WTC11 (cell line): ENCODE data around the gene NFKBIE. TPM values are rescaled to one million over a fixed set of nuclear protein-coding genes. Genes with fewer than 3 reads are reported as not detected.

Experiments used
- CREM ChIP-seq: sonication (generic); formaldehyde crosslinking; IDR thresholded peaks from 2 replicates; pipeline ENCODE4 v1.8.1; 2022; ENCODE audit warnings: mild to moderate bottlenecking, missing genetic modification reagents, moderate library complexity
- CTCF ChIP-seq: fragments of 200-600 bp; IDR thresholded peaks from 2 replicates; pipeline ENCODE4 v1.8.0; 2022; ENCODE audit warnings: antibody characterized with exemption
- E2F1 ChIP-seq: sonication (generic); formaldehyde crosslinking; IDR thresholded peaks from 2 replicates; pipeline ENCODE4 v1.8.0; 2022; ENCODE audit warnings: mild to moderate bottlenecking, missing genetic modification reagents
- ELF4 ChIP-seq: sonication (generic); formaldehyde crosslinking; IDR thresholded peaks from 2 replicates; pipeline ENCODE4 v1.8.1; 2022; ENCODE audit warnings: low read depth, mild to moderate bottlenecking, moderate library complexity, missing genetic modification reagents
- ERG ChIP-seq: fragments of 250-450 bp; sonication (Bioruptor Pico); IDR thresholded peaks from 2 replicates; pipeline ENCODE4 v1.8.0; 2021; ENCODE audit warnings: mild to moderate bottlenecking
- FOXK1 ChIP-seq: sonication (generic); formaldehyde crosslinking; IDR thresholded peaks from 2 replicates; pipeline ENCODE4 v1.8.0; 2022; ENCODE audit warnings: mild to moderate bottlenecking, moderate library complexity, missing genetic modification reagents
- GRHL2 ChIP-seq: fragments of 250-450 bp; sonication (Bioruptor Pico); IDR thresholded peaks from 2 replicates; pipeline ENCODE4 v1.8.0; 2022; ENCODE audit warnings: mild to moderate bottlenecking, moderate library complexity; ENCODE audit not compliant: insufficient replicate concordance, severe bottlenecking
- GTF2I ChIP-seq: fragments of 250-450 bp; sonication (Bioruptor Pico); conservative IDR thresholded peaks from 2 replicates; pipeline ENCODE4 v1.4.0; 2021; ENCODE audit warnings: mild to moderate bottlenecking
- HMGA2 ChIP-seq: fragments of 250-450 bp; sonication (Bioruptor Pico); IDR thresholded peaks from 2 replicates; pipeline ENCODE4 v1.4.0; 2021; ENCODE audit warnings: mild to moderate bottlenecking, moderate library complexity
- RORB ChIP-seq: fragments of 250-450 bp; sonication (Bioruptor Pico); IDR thresholded peaks from 2 replicates; pipeline ENCODE4 v1.9.0; 2021; ENCODE audit warnings: mild to moderate bottlenecking
- SMAD3 ChIP-seq: sonication (generic); formaldehyde crosslinking; IDR thresholded peaks from 2 replicates; pipeline ENCODE4 v1.8.0; 2022; ENCODE audit warnings: missing genetic modification reagents, mild to moderate bottlenecking, borderline replicate concordance
- SP1 ChIP-seq: sonication (generic); formaldehyde crosslinking; conservative IDR thresholded peaks from 2 replicates; pipeline ENCODE4 v1.8.1; 2022; ENCODE audit warnings: missing genetic modification reagents
- TEAD4 ChIP-seq: sonication (generic); formaldehyde crosslinking; IDR thresholded peaks from 2 replicates; pipeline ENCODE4 v1.8.0; 2022; ENCODE audit warnings: mild to moderate bottlenecking, missing genetic modification reagents
- TP53 ChIP-seq: sonication (generic); formaldehyde crosslinking; IDR thresholded peaks from 2 replicates; pipeline ENCODE4 v1.8.1; 2023; ENCODE audit warnings: mild to moderate bottlenecking, missing genetic modification reagents
- ZNF121 ChIP-seq: sonication (generic); formaldehyde crosslinking; IDR thresholded peaks from 2 replicates; pipeline ENCODE4 v1.8.0; 2023; ENCODE audit warnings: missing genetic modification reagents
- ZNF219 ChIP-seq: sonication (generic); formaldehyde crosslinking; IDR thresholded peaks from 2 replicates; pipeline ENCODE4 v1.8.0; 2023; ENCODE audit warnings: missing genetic modification reagents, mild to moderate bottlenecking, borderline replicate concordance
- ZNF232 ChIP-seq: sonication (generic); formaldehyde crosslinking; IDR thresholded peaks from 2 replicates; pipeline ENCODE4 v1.8.0; 2022; ENCODE audit warnings: mild to moderate bottlenecking, missing genetic modification reagents
- ZNF263 ChIP-seq: sonication (generic); formaldehyde crosslinking; IDR thresholded peaks from 2 replicates; pipeline ENCODE4 v1.8.1; 2022; ENCODE audit warnings: low read depth, mild to moderate bottlenecking, moderate library complexity, missing genetic modification reagents
- ZNF396 ChIP-seq: fragments of 250-450 bp; sonication (Bioruptor Pico); IDR thresholded peaks from 2 replicates; pipeline ENCODE4 v1.8.0; 2021; ENCODE audit warnings: mild to moderate bottlenecking, moderate library complexity, borderline replicate concordance
- ZNF416 ChIP-seq: fragments of 250-450 bp; sonication (Bioruptor Pico); IDR thresholded peaks from 2 replicates; pipeline ENCODE4 v1.9.0; 2021; ENCODE audit warnings: mild to moderate bottlenecking, inconsistent platforms
- total RNA-seq: library from RNA; stranded (reverse); gene quantifications from 3 replicates; pipeline ENCODE4 v1.2.3, GENCODE V29; 2021
- TF ChIP-seq, protein P1 (sequence below): sonication (generic); formaldehyde crosslinking; conservative IDR thresholded peaks from 2 replicates; pipeline ENCODE4 v1.8.1; 2023; ENCODE audit warnings: mild to moderate bottlenecking, low read depth, missing genetic modification reagents, moderate library complexity
- TF ChIP-seq, protein P2 (sequence below): sonication (generic); formaldehyde crosslinking; IDR thresholded peaks from 2 replicates; pipeline ENCODE4 v1.8.1; 2022; ENCODE audit warnings: mild to moderate bottlenecking, moderate library complexity, missing genetic modification reagents
- TF ChIP-seq, protein P3 (sequence below): sonication (generic); formaldehyde crosslinking; IDR thresholded peaks from 2 replicates; pipeline ENCODE4 v1.8.1; 2022; ENCODE audit warnings: low read depth, missing genetic modification reagents, borderline replicate concordance
- TF ChIP-seq, protein P4 (sequence below): sonication (generic); formaldehyde crosslinking; IDR thresholded peaks from 2 replicates; pipeline ENCODE4 v1.8.0; 2022; ENCODE audit warnings: missing genetic modification reagents
- TF ChIP-seq, protein P5 (sequence below): fragments of 250-450 bp; sonication (Bioruptor Pico); IDR thresholded peaks from 2 replicates; pipeline ENCODE4 v1.9.0; 2021; ENCODE audit warnings: moderate library complexity, mild to moderate bottlenecking, inconsistent platforms, borderline replicate concordance

Gene NFKBIE
- total RNA-seq, 1 experiment from 2014 or later, result 10.3 TPM

GRCh38 chr6:44219053-44219814, 46.1 kb downstream of the NFKBIE start (continued):
- TF ChIP-seq, protein P1, sequence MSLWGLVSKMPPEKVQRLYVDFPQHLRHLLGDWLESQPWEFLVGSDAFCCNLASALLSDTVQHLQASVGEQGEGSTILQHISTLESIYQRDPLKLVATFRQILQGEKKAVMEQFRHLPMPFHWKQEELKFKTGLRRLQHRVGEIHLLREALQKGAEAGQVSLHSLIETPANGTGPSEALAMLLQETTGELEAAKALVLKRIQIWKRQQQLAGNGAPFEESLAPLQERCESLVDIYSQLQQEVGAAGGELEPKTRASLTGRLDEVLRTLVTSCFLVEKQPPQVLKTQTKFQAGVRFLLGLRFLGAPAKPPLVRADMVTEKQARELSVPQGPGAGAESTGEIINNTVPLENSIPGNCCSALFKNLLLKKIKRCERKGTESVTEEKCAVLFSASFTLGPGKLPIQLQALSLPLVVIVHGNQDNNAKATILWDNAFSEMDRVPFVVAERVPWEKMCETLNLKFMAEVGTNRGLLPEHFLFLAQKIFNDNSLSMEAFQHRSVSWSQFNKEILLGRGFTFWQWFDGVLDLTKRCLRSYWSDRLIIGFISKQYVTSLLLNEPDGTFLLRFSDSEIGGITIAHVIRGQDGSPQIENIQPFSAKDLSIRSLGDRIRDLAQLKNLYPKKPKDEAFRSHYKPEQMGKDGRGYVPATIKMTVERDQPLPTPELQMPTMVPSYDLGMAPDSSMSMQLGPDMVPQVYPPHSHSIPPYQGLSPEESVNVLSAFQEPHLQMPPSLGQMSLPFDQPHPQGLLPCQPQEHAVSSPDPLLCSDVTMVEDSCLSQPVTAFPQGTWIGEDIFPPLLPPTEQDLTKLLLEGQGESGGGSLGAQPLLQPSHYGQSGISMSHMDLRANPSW, result no peak
- TF ChIP-seq ZNF416 (no peak), ZNF263 (CRISPR knock-in tag) (no peak), HMGA2 (CRISPR knock-in tag) (no peak), ZNF219 (CRISPR knock-in tag) (no peak), TEAD4 (no peak), CREM (CRISPR knock-in tag) (peak; percentile 52; the same call in 1 of the 2 replicates), ELF4 (CRISPR knock-in tag) (no peak), ZNF121 (CRISPR knock-in tag) (no peak), TP53 (CRISPR knock-in tag) (no peak), GTF2I (CRISPR knock-in tag) (no peak), SP1 (CRISPR knock-in tag) (peak; percentile 83), FOXK1 (CRISPR knock-in tag) (peak; percentile 30), ZNF396 (no peak), CTCF (no peak), GRHL2 (CRISPR knock-in tag) (no peak), E2F1 (CRISPR knock-in tag) (0 out of 2 replicates have a peak, but pooled peaks have one; percentile 76), RORB (CRISPR knock-in tag) (no peak), ZNF232 (no peak), ERG (CRISPR knock-in tag) (no peak), SMAD3 (CRISPR knock-in tag) (no peak)
- TF ChIP-seq, protein P2, sequence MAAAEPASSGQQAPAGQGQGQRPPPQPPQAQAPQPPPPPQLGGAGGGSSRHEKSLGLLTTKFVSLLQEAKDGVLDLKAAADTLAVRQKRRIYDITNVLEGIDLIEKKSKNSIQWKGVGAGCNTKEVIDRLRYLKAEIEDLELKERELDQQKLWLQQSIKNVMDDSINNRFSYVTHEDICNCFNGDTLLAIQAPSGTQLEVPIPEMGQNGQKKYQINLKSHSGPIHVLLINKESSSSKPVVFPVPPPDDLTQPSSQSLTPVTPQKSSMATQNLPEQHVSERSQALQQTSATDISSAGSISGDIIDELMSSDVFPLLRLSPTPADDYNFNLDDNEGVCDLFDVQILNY, result peak; percentile 76; the same call in 1 of the 2 replicates
- TF ChIP-seq, protein P3, sequence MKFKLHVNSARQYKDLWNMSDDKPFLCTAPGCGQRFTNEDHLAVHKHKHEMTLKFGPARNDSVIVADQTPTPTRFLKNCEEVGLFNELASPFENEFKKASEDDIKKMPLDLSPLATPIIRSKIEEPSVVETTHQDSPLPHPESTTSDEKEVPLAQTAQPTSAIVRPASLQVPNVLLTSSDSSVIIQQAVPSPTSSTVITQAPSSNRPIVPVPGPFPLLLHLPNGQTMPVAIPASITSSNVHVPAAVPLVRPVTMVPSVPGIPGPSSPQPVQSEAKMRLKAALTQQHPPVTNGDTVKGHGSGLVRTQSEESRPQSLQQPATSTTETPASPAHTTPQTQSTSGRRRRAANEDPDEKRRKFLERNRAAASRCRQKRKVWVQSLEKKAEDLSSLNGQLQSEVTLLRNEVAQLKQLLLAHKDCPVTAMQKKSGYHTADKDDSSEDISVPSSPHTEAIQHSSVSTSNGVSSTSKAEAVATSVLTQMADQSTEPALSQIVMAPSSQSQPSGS, result no peak
- TF ChIP-seq, protein P4, sequence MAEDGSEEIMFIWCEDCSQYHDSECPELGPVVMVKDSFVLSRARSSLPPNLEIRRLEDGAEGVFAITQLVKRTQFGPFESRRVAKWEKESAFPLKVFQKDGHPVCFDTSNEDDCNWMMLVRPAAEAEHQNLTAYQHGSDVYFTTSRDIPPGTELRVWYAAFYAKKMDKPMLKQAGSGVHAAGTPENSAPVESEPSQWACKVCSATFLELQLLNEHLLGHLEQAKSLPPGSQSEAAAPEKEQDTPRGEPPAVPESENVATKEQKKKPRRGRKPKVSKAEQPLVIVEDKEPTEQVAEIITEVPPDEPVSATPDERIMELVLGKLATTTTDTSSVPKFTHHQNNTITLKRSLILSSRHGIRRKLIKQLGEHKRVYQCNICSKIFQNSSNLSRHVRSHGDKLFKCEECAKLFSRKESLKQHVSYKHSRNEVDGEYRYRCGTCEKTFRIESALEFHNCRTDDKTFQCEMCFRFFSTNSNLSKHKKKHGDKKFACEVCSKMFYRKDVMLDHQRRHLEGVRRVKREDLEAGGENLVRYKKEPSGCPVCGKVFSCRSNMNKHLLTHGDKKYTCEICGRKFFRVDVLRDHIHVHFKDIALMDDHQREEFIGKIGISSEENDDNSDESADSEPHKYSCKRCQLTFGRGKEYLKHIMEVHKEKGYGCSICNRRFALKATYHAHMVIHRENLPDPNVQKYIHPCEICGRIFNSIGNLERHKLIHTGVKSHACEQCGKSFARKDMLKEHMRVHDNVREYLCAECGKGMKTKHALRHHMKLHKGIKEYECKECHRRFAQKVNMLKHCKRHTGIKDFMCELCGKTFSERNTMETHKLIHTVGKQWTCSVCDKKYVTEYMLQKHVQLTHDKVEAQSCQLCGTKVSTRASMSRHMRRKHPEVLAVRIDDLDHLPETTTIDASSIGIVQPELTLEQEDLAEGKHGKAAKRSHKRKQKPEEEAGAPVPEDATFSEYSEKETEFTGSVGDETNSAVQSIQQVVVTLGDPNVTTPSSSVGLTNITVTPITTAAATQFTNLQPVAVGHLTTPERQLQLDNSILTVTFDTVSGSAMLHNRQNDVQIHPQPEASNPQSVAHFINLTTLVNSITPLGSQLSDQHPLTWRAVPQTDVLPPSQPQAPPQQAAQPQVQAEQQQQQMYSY (CRISPR knock-in tag), result no peak
- TF ChIP-seq, protein P5, sequence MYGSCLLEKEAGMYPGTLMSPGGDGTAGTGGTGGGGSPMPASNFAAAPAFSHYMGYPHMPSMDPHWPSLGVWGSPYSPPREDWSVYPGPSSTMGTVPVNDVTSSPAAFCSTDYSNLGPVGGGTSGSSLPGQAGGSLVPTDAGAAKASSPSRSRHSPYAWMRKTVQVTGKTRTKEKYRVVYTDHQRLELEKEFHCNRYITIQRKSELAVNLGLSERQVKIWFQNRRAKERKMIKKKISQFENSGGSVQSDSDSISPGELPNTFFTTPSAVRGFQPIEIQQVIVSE (CRISPR knock-in tag), result no peak
